HEK293 (cell line): ENCODE results near the gene SH3PXD2B.
"Not testable (repeated sequence)": the region's sequence is repeated elsewhere in the genome, so short reads cannot be mapped to it uniquely, and the experiment has no call there.

Experiments
- CTCF ChIA-PET: fragments of 350-600 bp; formaldehyde crosslinking; extraction: SDS; loops from one replicate; lab custom pipeline; 2021; ENCODE audit warnings: antibody characterized with exemption; lab: Yijun Ruan, JAX
- POLR2A ChIA-PET: fragments of 300-600 bp; formaldehyde crosslinking; extraction: SDS; loops from one replicate; lab custom pipeline; 2020; ENCODE audit warnings: antibody characterized with exemption, inconsistent platforms; lab: Yijun Ruan, JAX
- H3K27ac ChIP-seq: fragments of 200-500 bp; sonication (Bioruptor generic); 2 replicates; pipeline ENCODE4 v1.5.1; 2014; ENCODE audit warnings: low read depth, low read length, control low read depth, inconsistent platforms; ENCODE audit errors: extremely low read depth
- H3K36me3 ChIP-seq, 2 experiments: fragments of 200-500 bp in 1 of 2; sonication (Bioruptor generic) in 1 of 2; 1 replicate in 1 of 2; 2 replicates in 1 of 2; pipeline ENCODE4 v1.5.1; 2014 to 2017; ENCODE audit warnings: inconsistent platforms in 2 of 2, low read length in 2 of 2; ENCODE audit not compliant: control insufficient read depth in 2 of 2, insufficient read depth in 1 of 2
- H3K4me1 ChIP-seq: fragments of 200-500 bp; sonication (Bioruptor generic); 2 replicates; pipeline ENCODE4 v1.5.1; 2014; ENCODE audit warnings: mild to moderate bottlenecking, low read length, inconsistent platforms; ENCODE audit not compliant: control insufficient read depth, insufficient read depth
- H3K4me3 ChIP-seq: 2 replicates; pipeline ENCODE4 v1.5.1; 2011; ENCODE audit warnings: low read depth, mild to moderate bottlenecking, control low read depth, low read length, moderate library complexity
- H3K9me3 ChIP-seq: fragments of 200-500 bp; sonication (Bioruptor generic); 2 replicates; pipeline ENCODE4 v1.5.1; 2014; ENCODE audit warnings: low read depth, low read length, inconsistent platforms; ENCODE audit not compliant: control insufficient read depth, insufficient read depth
- KLF10 ChIP-seq: fragments of 450-650 bp; IDR thresholded peaks from 2 replicates; pipeline ENCODE4 v1.5.1; 2018; ENCODE audit warnings: missing biosample characterization, mild to moderate bottlenecking, missing genetic modification characterization
- SALL2 ChIP-seq: fragments of 450-650 bp; formaldehyde crosslinking; IDR thresholded peaks from 2 replicates; pipeline ENCODE4 v1.5.0; 2017; ENCODE audit warnings: missing biosample characterization, mild to moderate bottlenecking, missing genetic modification characterization, borderline replicate concordance
- ZBTB21 ChIP-seq: fragments of 450-650 bp; formaldehyde crosslinking; IDR thresholded peaks from 2 replicates; pipeline ENCODE4 v1.5.1; 2017; ENCODE audit warnings: missing biosample characterization, missing genetic modification characterization
- ZNF114 ChIP-seq: fragments of 450-650 bp; formaldehyde crosslinking; IDR thresholded peaks from 2 replicates; pipeline ENCODE4 v1.5.0; 2017; ENCODE audit warnings: missing biosample characterization, missing genetic modification characterization
- ZNF121 ChIP-seq: fragments of 450-650 bp; formaldehyde crosslinking; IDR thresholded peaks from 2 replicates; pipeline ENCODE4 v1.5.1; 2016; ENCODE audit warnings: missing biosample characterization, missing genetic modification characterization
- ZNF132 ChIP-seq: fragments of 450-650 bp; formaldehyde crosslinking; IDR thresholded peaks from 2 replicates; pipeline ENCODE4 v1.5.1; 2017; ENCODE audit warnings: missing biosample characterization, missing genetic modification characterization, borderline replicate concordance
- ZNF302 ChIP-seq: fragments of 450-650 bp; formaldehyde crosslinking; IDR thresholded peaks from 2 replicates; pipeline ENCODE4 v1.5.1; 2016; ENCODE audit warnings: missing biosample characterization, missing genetic modification characterization, low read depth
- ZNF324 ChIP-seq: fragments of 450-650 bp; formaldehyde crosslinking; IDR thresholded peaks from 2 replicates; pipeline ENCODE4 v1.5.1; 2016; ENCODE audit warnings: missing biosample characterization, missing genetic modification characterization
- ZNF354C ChIP-seq: fragments of 450-650 bp; formaldehyde crosslinking; IDR thresholded peaks from 2 replicates; pipeline ENCODE4 v1.5.1; 2016; ENCODE audit warnings: missing biosample characterization, missing genetic modification characterization, low read depth, borderline replicate concordance
- ZNF366 ChIP-seq: fragments of 450-650 bp; formaldehyde crosslinking; conservative IDR thresholded peaks from 2 replicates; pipeline ENCODE4 v1.5.1; 2016; ENCODE audit warnings: missing biosample characterization, missing genetic modification characterization
- ZNF585B ChIP-seq: fragments of 450-650 bp; formaldehyde crosslinking; IDR thresholded peaks from 2 replicates; pipeline ENCODE4 v1.5.1; 2016; ENCODE audit warnings: missing biosample characterization, missing genetic modification characterization
- ZNF664 ChIP-seq: fragments of 450-650 bp; formaldehyde crosslinking; IDR thresholded peaks from 2 replicates; pipeline ENCODE4 v1.5.1; 2016; ENCODE audit warnings: missing biosample characterization, missing genetic modification characterization
- TF ChIP-seq, protein P1 (sequence below): fragments of 450-650 bp; formaldehyde crosslinking; IDR thresholded peaks from 2 replicates; pipeline ENCODE4 v1.5.1; 2016; ENCODE audit warnings: missing biosample characterization, missing genetic modification characterization, borderline replicate concordance
- TF ChIP-seq, protein P2 (sequence below): fragments of 450-650 bp; formaldehyde crosslinking; IDR thresholded peaks from 2 replicates; pipeline ENCODE4 v1.5.1; 2016; ENCODE audit warnings: missing biosample characterization, missing genetic modification characterization, low read depth
- TF ChIP-seq, protein P3 (sequence below): fragments of 450-650 bp; formaldehyde crosslinking; IDR thresholded peaks from 2 replicates; pipeline ENCODE4 v1.5.1; 2016; ENCODE audit warnings: missing biosample characterization, missing genetic modification characterization
- TF ChIP-seq, protein P4 (sequence below): fragments of 450-650 bp; formaldehyde crosslinking; IDR thresholded peaks from 2 replicates; pipeline ENCODE4 v1.5.1; 2016; ENCODE audit warnings: missing biosample characterization, missing genetic modification characterization

The SH3PXD2B gene

DNA sequence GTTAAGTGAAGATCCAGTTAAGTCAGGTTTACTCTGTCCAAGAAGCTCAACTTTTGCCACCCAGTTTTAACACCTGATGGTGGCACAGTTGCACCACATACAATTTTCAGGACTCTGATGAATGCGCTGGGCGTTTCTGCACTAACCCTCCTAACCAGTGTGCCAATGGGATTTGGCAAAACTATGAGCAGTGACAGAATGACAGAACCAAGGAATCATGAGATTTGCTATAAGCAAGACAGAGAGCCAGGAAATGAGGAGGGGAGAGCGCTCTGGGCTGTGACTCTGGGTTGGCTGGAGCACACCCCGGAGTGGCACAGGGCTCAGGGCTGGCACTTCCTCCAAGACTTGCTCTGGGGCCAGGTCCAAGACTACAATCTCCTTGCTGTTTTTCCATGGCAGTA is 84.1 kb downstream of the SH3PXD2B start:
- Histone ChIP-seq H3K4me3 (no peak overlapping the region), H3K27ac (no peak overlapping the region), H3K4me1 (no peaks in the 10 kb centered on the region), H3K36me3 (no peaks in the 10 kb centered on the region), H3K9me3 (no peaks in the 10 kb centered on the region)
- ChIA-PET CTCF (interaction anchor here (0.6 to 2.9 kb wide), 12 partner anchors 9 to 1778 kb away, joined by 3 to 13 read pairs (median 3); no protein-coding TSS in a partner anchor), POLR2A (interaction anchor here (0.7 kb wide), 1 partner anchor 10 kb away, joined by 3 read pairs; no protein-coding TSS in a partner anchor)
- TF ChIP-seq ZNF664: no peak
- no peak for TF ChIP-seq ZNF132 (tag by site-specific recombination)
- TF ChIP-seq ZNF121 (tag by site-specific recombination): no peak
- TF ChIP-seq ZNF302 (tag by site-specific recombination): no peak
- no peak for TF ChIP-seq ZNF366
- TF ChIP-seq, protein P1, sequence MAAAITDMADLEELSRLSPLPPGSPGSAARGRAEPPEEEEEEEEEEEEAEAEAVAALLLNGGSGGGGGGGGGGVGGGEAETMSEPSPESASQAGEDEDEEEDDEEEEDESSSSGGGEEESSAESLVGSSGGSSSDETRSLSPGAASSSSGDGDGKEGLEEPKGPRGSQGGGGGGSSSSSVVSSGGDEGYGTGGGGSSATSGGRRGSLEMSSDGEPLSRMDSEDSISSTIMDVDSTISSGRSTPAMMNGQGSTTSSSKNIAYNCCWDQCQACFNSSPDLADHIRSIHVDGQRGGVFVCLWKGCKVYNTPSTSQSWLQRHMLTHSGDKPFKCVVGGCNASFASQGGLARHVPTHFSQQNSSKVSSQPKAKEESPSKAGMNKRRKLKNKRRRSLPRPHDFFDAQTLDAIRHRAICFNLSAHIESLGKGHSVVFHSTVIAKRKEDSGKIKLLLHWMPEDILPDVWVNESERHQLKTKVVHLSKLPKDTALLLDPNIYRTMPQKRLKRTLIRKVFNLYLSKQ (tag by site-specific recombination): no peak
- TF ChIP-seq, protein P2, sequence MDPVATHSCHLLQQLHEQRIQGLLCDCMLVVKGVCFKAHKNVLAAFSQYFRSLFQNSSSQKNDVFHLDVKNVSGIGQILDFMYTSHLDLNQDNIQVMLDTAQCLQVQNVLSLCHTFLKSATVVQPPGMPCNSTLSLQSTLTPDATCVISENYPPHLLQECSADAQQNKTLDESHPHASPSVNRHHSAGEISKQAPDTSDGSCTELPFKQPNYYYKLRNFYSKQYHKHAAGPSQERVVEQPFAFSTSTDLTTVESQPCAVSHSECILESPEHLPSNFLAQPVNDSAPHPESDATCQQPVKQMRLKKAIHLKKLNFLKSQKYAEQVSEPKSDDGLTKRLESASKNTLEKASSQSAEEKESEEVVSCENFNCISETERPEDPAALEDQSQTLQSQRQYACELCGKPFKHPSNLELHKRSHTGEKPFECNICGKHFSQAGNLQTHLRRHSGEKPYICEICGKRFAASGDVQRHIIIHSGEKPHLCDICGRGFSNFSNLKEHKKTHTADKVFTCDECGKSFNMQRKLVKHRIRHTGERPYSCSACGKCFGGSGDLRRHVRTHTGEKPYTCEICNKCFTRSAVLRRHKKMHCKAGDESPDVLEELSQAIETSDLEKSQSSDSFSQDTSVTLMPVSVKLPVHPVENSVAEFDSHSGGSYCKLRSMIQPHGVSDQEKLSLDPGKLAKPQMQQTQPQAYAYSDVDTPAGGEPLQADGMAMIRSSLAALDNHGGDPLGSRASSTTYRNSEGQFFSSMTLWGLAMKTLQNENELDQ (tag by site-specific recombination): no peak
- no peak for TF ChIP-seq KLF10

DNA sequence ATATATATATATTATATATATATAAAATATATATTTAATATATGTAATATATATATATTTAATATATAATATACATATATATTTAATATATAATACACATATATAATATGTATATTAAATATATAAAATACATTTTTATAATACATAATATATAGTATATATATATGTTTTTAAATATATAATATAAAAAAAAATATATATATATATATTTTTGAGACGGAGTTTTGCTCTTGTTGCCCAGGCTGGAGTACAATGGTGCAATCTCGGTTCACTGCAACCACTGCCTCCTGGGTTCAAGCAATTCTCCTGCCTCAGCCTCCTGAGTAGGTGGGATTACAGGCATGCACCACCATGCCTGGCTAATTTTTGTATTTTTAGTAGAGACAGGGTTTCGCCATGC is 85.6 kb downstream of the SH3PXD2B start:
- H3K36me3 ChIP-seq, H3K9me3 ChIP-seq, POLR2A ChIA-PET: not testable (repeated sequence)

DNA sequence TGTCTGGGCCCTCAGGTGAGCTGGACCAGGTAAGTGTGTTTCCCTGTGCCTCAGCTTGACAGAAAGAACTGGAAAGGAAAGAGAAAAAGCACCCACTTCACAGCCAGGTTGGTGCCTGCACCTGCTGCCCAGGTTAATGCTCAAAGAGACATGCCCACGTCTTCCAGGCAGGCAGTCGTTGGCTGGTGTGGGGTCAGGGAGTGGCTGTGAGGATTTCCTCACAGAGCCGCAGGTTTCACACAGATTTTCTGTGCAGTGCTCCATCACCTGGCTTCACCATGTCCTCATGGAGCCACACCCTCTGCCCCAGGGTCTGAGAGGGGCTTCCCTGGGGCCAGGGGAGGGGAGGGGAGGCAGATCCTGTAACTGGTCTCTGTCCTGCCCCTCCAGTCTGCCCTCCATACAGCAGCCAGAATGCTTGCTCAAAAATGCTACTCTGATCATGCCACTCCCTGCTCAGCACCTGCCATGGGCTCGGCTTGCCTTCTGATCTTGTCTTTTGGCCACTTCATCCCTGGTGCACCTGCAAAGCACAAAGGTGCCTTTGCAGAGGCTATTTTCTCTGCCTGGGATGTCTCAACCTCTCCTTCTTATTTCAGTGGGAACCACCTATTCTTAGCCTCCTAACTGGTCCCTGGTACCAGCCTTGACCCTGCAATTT is 88.2 kb downstream of the SH3PXD2B start:
- H3K9me3 ChIP-seq: no peaks in the 10 kb centered on the region
- no peak overlapping the region for H3K4me3 ChIP-seq
- H3K36me3 ChIP-seq: no peaks in the 10 kb centered on the region
- TF ChIP-seq, protein P3, sequence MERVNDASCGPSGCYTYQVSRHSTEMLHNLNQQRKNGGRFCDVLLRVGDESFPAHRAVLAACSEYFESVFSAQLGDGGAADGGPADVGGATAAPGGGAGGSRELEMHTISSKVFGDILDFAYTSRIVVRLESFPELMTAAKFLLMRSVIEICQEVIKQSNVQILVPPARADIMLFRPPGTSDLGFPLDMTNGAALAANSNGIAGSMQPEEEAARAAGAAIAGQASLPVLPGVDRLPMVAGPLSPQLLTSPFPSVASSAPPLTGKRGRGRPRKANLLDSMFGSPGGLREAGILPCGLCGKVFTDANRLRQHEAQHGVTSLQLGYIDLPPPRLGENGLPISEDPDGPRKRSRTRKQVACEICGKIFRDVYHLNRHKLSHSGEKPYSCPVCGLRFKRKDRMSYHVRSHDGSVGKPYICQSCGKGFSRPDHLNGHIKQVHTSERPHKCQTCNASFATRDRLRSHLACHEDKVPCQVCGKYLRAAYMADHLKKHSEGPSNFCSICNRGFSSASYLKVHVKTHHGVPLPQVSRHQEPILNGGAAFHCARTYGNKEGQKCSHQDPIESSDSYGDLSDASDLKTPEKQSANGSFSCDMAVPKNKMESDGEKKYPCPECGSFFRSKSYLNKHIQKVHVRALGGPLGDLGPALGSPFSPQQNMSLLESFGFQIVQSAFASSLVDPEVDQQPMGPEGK: no peak
- TF ChIP-seq ZNF114 (tag by site-specific recombination) (no peak), ZNF585B (tag by site-specific recombination) (no peak), ZNF324 (tag by site-specific recombination) (no peak), SALL2 (tag by site-specific recombination) (no peak), ZBTB21 (tag by site-specific recombination) (no peak), ZNF354C (tag by site-specific recombination) (no peak)
- TF ChIP-seq, protein P4, sequence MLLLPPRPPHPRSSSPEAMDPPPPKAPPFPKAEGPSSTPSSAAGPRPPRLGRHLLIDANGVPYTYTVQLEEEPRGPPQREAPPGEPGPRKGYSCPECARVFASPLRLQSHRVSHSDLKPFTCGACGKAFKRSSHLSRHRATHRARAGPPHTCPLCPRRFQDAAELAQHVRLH (tag by site-specific recombination): no peak
- TF ChIP-seq, all 188 proteins: peak for 0
- CTCF ChIA-PET: interaction anchor here (0.6 kb wide), 1 partner anchor 19 kb away, joined by 3 read pairs; no protein-coding TSS in a partner anchor
- no peaks in the 10 kb centered on the region for H3K4me1 ChIP-seq
- H3K27ac ChIP-seq: no peak overlapping the region
- POLR2A ChIA-PET: no interaction called here

More for the DNA sequence above, 85.6 kb downstream of the SH3PXD2B start:
- H3K4me3 ChIP-seq, CTCF ChIA-PET, H3K27ac ChIP-seq, H3K4me1 ChIP-seq: not testable (repeated sequence)
